HCT116 (cell line): ENCODE results near the gene PSMD5. TPM values are rescaled to one million over a fixed set of nuclear protein-coding genes. Genes with fewer than 3 reads are reported as not detected.
"Not testable (repeated sequence)": the region's sequence is repeated elsewhere in the genome, so short reads cannot be mapped to it uniquely, and the experiment has no call there.

Source experiments
- ATAC-seq: fragments of 200-7000 bp; cut with Tn5 transposase; 2 replicates; pipeline ENCODE4 v1.9.1; 2020; ENCODE audit warnings: mild to moderate bottlenecking, moderate library complexity
- BruUV-seq: library from RNA; stranded (reverse); fragments of 400-500 nt; replicated peaks from 2 replicates; lab custom pipeline; 2021; lab: Mats Ljungman, UMichigan
- CTCF ChIA-PET: fragments of 300-600 bp; sonication (Branson Sonifier 250); formaldehyde crosslinking; loops from one replicate; lab custom pipeline; 2021; ENCODE audit warnings: antibody characterized with exemption; lab: Charles Lee
- POLR2A ChIA-PET: fragments of 300-600, 350-600 bp; sonication (Branson Sonifier 250); formaldehyde crosslinking; loops from one replicate; lab custom pipeline; 2021; ENCODE audit warnings: antibody characterized with exemption; lab: Charles Lee
- RAD21 ChIA-PET, 2 experiments: fragments of 300-600 bp; sonication (Branson Sonifier 250); formaldehyde crosslinking; loops; one replicate each; lab custom pipeline; 2023; ENCODE audit warnings: low total read pairs in 2 of 2; ENCODE audit not compliant: uncharacterized antibody in 2 of 2, unreplicated experiment in 2 of 2, low non-redundant PET in 1 of 2; lab: Charles Lee
- DNase-seq: peaks from one replicate; pipeline ENCODE4 v3.0.0-alpha.2; 2010; ENCODE audit warnings: low read depth, low spot score
- H2AFZ ChIP-seq: fragments of 200-600 bp; shearing (Covaris generic), sonication (generic); 2 replicates; pipeline ENCODE4 v1.6.1; 2017; ENCODE audit warnings: low read depth, mixed run types, mixed read lengths, antibody characterized with exemption, low read length; ENCODE audit not compliant: poor library complexity, severe bottlenecking
- H3K27ac ChIP-seq: 2 replicates; pipeline ENCODE4 v1.5.1; 2012; ENCODE audit warnings: low read depth, low read length
- H3K27me3 ChIP-seq: fragments of 200-600 bp; sonication (generic); 2 replicates; pipeline ENCODE4 v1.6.1; 2016; ENCODE audit warnings: mixed run types, low read length, mixed read lengths; ENCODE audit not compliant: insufficient read depth
- H3K36me3 ChIP-seq, 2 experiments: fragments of 200-500 bp in 1 of 2; fragments of 200-600 bp in 1 of 2; sonication (Bioruptor generic) in 1 of 2; sonication (generic) in 1 of 2; 2 replicates each; pipeline versions ENCODE4 v1.5.1 to v1.6.1; 2014 to 2016; ENCODE audit warnings: low read length in 2 of 2, inconsistent platforms in 1 of 2, mixed read lengths in 1 of 2, mixed run types in 1 of 2; ENCODE audit not compliant: insufficient read depth in 2 of 2, control insufficient read depth in 1 of 2
- H3K4me1 ChIP-seq, 2 experiments: fragments of 200-600 bp in 1 of 2; sonication (generic) in 1 of 2; 2 replicates each; pipeline versions ENCODE4 v1.5.1 to v1.6.1; 2012 to 2017; ENCODE audit warnings: low read length in 2 of 2, inconsistent platforms in 1 of 2, mild to moderate bottlenecking in 1 of 2, mixed read lengths in 1 of 2, mixed run types in 1 of 2, moderate library complexity in 1 of 2; ENCODE audit not compliant: insufficient read depth in 2 of 2, control insufficient read depth in 1 of 2
- H3K4me2 ChIP-seq: fragments of 200-600 bp; sonication (generic); 2 replicates; pipeline ENCODE4 v1.6.1; 2017; ENCODE audit warnings: mixed run types, low read length, mixed read lengths
- H3K4me3 ChIP-seq, 2 experiments: fragments of 200-600 bp in 1 of 2; sonication (generic) in 1 of 2; replicated peaks in 1 of 2; 2 replicates each; pipeline ENCODE4 v1.5.1; 2011 to 2016; ENCODE audit warnings: low read length in 2 of 2, control low read depth in 1 of 2, low read depth in 1 of 2, mild to moderate bottlenecking in 1 of 2, mixed read lengths in 1 of 2, mixed run types in 1 of 2
- H3K79me2 ChIP-seq: fragments of 200-600 bp; sonication (generic); 2 replicates; pipeline ENCODE4 v1.6.1; 2017; ENCODE audit warnings: mild to moderate bottlenecking, mixed run types, low read length, moderate library complexity, mixed read lengths; ENCODE audit not compliant: insufficient read depth
- H3K9ac ChIP-seq: fragments of 200-600 bp; sonication (generic); 2 replicates; pipeline ENCODE4 v1.6.1; 2016; ENCODE audit warnings: low read length, mixed read lengths
- H3K9me2 ChIP-seq: fragments of 200-600 bp; sonication (generic), shearing (Covaris generic); 2 replicates; pipeline ENCODE4 v1.6.1; 2017; ENCODE audit warnings: mixed run types, mild to moderate bottlenecking, moderate library complexity; ENCODE audit not compliant: insufficient read depth
- H3K9me3 ChIP-seq, 2 experiments: fragments of 200-500 bp in 1 of 2; fragments of 200-600 bp in 1 of 2; sonication (Bioruptor generic) in 1 of 2; sonication (generic) in 1 of 2; 2 replicates each; pipeline ENCODE4 v1.6.1; 2014 to 2017; ENCODE audit warnings: low read length in 2 of 2, mixed read lengths in 2 of 2, inconsistent platforms in 1 of 2, low read depth in 1 of 2, mild to moderate bottlenecking in 1 of 2, mixed run types in 1 of 2, moderate library complexity in 1 of 2; ENCODE audit not compliant: control insufficient read depth in 1 of 2, insufficient read depth in 1 of 2
- H4K20me1 ChIP-seq: fragments of 200-600 bp; sonication (generic), shearing (Covaris generic); 2 replicates; pipeline ENCODE4 v1.6.1; 2017; ENCODE audit warnings: mixed run types, mild to moderate bottlenecking, moderate library complexity; ENCODE audit not compliant: insufficient read depth
- CBX3 ChIP-seq: IDR thresholded peaks from 2 replicates; pipeline ENCODE4 v1.6.1; 2012; ENCODE audit warnings: low read depth
- YY1 ChIP-seq: IDR thresholded peaks from 2 replicates; pipeline ENCODE4 v1.6.1; 2011; ENCODE audit warnings: low read length, low read depth, moderate library complexity, mild to moderate bottlenecking; ENCODE audit not compliant: insufficient replicate concordance; ENCODE audit errors: extremely low read depth
- intact Hi-C: fragments of 100-400 bp; cut with micrococcal nuclease; formaldehyde crosslinking; loops from 2 replicates; pipeline ENCODE4 v1.10.0; 2022
- total RNA-seq: library from RNA; stranded (reverse); gene quantifications from one replicate; pipeline ENCODE4 v1.2.1, GENCODE V29; 2021; ENCODE audit not compliant: unreplicated experiment

The PSMD5 gene
- total RNA-seq, 1 experiment from 2014 or later: 64.3 TPM

GRCh38 chr9:120807607-120808379 is 34.9 kb downstream of the PSMD5 start:
- CTCF ChIA-PET: no interaction called here
- no TSS peak for BruUV-seq
- H3K4me1 ChIP-seq: no peaks in the 10 kb centered on the region

DNA sequence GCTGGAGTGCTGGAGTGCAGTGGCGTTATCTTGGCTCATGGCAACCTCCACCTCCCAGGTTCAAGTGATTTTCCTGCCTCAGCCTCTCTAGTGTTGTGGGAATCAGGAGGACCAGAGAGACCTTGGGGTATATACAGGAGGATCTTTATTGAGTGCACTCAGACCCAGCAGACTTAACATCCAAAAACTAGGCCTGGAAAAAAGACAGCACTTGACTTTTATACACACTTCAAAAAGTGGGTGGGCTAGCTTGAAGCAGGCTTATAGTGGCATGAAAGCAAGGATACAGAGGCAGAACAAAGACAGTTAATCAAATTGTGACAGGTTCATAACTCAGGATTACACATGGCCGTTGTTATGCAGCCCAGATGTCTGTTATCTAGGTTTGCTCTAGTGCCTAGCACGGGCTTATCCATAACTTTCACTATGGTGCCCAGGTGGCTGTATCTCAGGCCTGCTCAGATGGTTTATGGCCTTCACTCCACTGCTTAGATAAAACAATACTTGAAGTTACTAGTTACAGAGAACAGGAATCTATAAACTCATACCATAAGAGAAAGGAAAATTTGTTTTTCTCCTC is 37.8 kb downstream of the PSMD5 start:
- POLR2A ChIA-PET, BruUV-seq: not testable (repeated sequence)

More at GRCh38 chr9:120807607-120808379, 34.9 kb downstream of the PSMD5 start:
- no peaks in the 10 kb centered on the region for H3K9me2 ChIP-seq
- TF ChIP-seq CBX3 (peak; percentile 78), YY1 (no peak)
- ChIA-PET POLR2A (no interaction called here), RAD21 (no interaction called here)
- no peak overlapping the region for H3K4me3 ChIP-seq
- intact Hi-C loops: no loop called here
- ATAC-seq (no peak), DNase-seq (no peak)
- H3K4me2 ChIP-seq: no peak overlapping the region
- H4K20me1 ChIP-seq: no peaks in the 10 kb centered on the region
- H3K36me3 ChIP-seq: no peaks in the 10 kb centered on the region
- H3K79me2 ChIP-seq: no peaks in the 10 kb centered on the region
- H3K9me3 ChIP-seq: peaks cover 3 to 8% of the 10 kb centered on the region in 2 experiments; a peak in 1 of 4 replicates
- no peaks in the 10 kb centered on the region for H3K27me3 ChIP-seq
- no peak overlapping the region for H3K27ac ChIP-seq
- no peak overlapping the region for H3K9ac ChIP-seq
- no peak overlapping the region for H2AFZ ChIP-seq

More for the DNA sequence above, 37.8 kb downstream of the PSMD5 start:
- CTCF ChIA-PET, H3K4me3 ChIP-seq, intact Hi-C loops, DNase-seq, H3K9me3 ChIP-seq, RAD21 ChIA-PET, H3K4me2 ChIP-seq, H3K36me3 ChIP-seq, H3K4me1 ChIP-seq, H3K9me2 ChIP-seq, H4K20me1 ChIP-seq, ATAC-seq, H3K27me3 ChIP-seq, H2AFZ ChIP-seq, H3K9ac ChIP-seq, H3K79me2 ChIP-seq, H3K27ac ChIP-seq: not testable (repeated sequence)
- peak; percentile 84; the same call in 1 of the 2 replicates for TF ChIP-seq CBX3
